Aorta (tissue), 5 donors: ENCODE data around the gene AFDN. TPM values are rescaled to one million over a fixed set of nuclear protein-coding genes. Genes with fewer than 3 reads are reported as not detected.

Source experiments
- ATAC-seq: fragments of 200-7000 bp; cut with Tn5 transposase; one replicate; pipeline ENCODE4 v1.9.1; 2022; ENCODE audit warnings: moderate library complexity; ENCODE audit not compliant: low FRiP score
- DNase-seq, 2 donors: peaks; one replicate each; pipeline ENCODE4 v3.0.0-alpha.2; 2020
- H3K27ac ChIP-seq, 2 donors: one replicate each; pipeline ENCODE4 v1.5.1; 2013; ENCODE audit warnings: low read length in 2 of 2, mild to moderate bottlenecking in 2 of 2, moderate library complexity in 2 of 2, control low read depth in 1 of 2, inconsistent platforms in 1 of 2, low read depth in 1 of 2
- H3K27me3 ChIP-seq, 2 donors: one replicate each; pipeline ENCODE4 v1.6.1; 2013; ENCODE audit warnings: control low read depth in 1 of 2, low read length in 1 of 2, mild to moderate bottlenecking in 1 of 2, moderate library complexity in 1 of 2; ENCODE audit not compliant: insufficient read depth in 2 of 2, control insufficient read depth in 1 of 2
- H3K36me3 ChIP-seq, 2 donors: one replicate each; pipeline ENCODE4 v1.6.1; 2013; ENCODE audit warnings: control low read depth in 1 of 2, low read length in 1 of 2, mild to moderate bottlenecking in 1 of 2; ENCODE audit not compliant: insufficient read depth in 2 of 2, control insufficient read depth in 1 of 2
- H3K4me1 ChIP-seq, 2 donors: one replicate each; pipeline ENCODE4 v1.6.1; 2013; ENCODE audit warnings: low read length in 2 of 2, control low read depth in 1 of 2, mild to moderate bottlenecking in 1 of 2, moderate library complexity in 1 of 2; ENCODE audit not compliant: insufficient read depth in 2 of 2, control insufficient read depth in 1 of 2
- H3K4me3 ChIP-seq, 2 donors: one replicate each; pipeline ENCODE4 v1.5.1; 2013; ENCODE audit warnings: low read length in 2 of 2, control low read depth in 1 of 2, mild to moderate bottlenecking in 1 of 2
- H3K9me3 ChIP-seq: one replicate; pipeline ENCODE4 v1.6.1; 2013; ENCODE audit warnings: mild to moderate bottlenecking, low read length; ENCODE audit not compliant: control insufficient read depth
- WGBS, 2 donors: extraction: QIAGEN DNeasy Blood & Tissue Kit; methylation state at CpG; one replicate each; pipeline ENCODE4 v1.1.7; 2013; 5-methylcytosine and 5-hydroxymethylcytosine counted together
- intact Hi-C, 2 donors: fragments of 100-400 bp; cut with DNase I; formaldehyde crosslinking; loops; one replicate each; pipeline versions ENCODE4 v1.14.2 to v1.15.0; 2022
- polyA plus RNA-seq, 2 donors: library from polyadenylated mRNA; stranded (reverse); fragments of 200-250 nt; gene quantifications; one replicate each; pipeline ENCODE4 v1.2.3, GENCODE V29; 2013
- total RNA-seq, 2 donors: library from RNA; stranded (reverse); fragmentation: NEBNext Ultra II Directional; extraction: Animal tissue kit (Norgen Biotek cat#: 25700); gene quantifications; one replicate each; pipeline ENCODE4 v1.2.1, GENCODE V29; 2021
- donor health status: healthy with polysubstance abuse.
- donor health status: Bipolar disorder and iron deficiency.
- donor health status: DM: no; HTN: no; CAD: no.
- donor health status: DM: no; HTN: no; CAD: no.
- donor health status: DM: yes; HTN: yes; CAD: no.

The AFDN gene
- total and polyA plus RNA-seq, 4 donors = 15.5 to 99.2 (median 47.5) TPM

DNA sequence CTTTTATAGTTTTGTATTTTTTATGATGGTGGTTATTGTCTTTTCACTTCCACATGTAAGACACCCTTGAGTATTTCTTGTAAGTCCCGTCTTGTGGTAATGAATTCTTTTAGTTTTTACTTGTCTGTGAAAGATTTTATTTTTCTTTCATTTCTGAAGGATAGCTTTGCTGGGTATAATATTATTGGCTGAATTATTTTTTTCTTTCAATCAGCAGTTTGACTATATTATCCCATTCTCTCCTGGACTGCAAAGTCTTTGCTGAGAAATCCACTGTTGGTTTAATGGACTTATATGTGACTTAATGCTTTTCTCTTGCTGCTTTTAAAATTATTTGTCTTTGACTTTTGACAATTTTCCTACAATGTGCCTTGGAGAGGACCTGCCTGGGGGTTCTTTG, 184.6 kb downstream of the AFDN start:
- Histone ChIP-seq H3K27me3 (no peaks in the 10 kb centered on the region), H3K4me3 (no peak overlapping the region), H3K27ac (no peak overlapping the region), H3K9me3 (peaks cover 1% of the 10 kb centered on the region), H3K4me1 (no peaks in the 10 kb centered on the region), H3K36me3 (no peaks in the 10 kb centered on the region)
- intact Hi-C loops = no loop called here
- ATAC-seq = no peak
- WGBS, 2 donors = 86 to 93% methylated on average over 1 of the region's 1 CpG
- DNase-seq = no peak

DNA sequence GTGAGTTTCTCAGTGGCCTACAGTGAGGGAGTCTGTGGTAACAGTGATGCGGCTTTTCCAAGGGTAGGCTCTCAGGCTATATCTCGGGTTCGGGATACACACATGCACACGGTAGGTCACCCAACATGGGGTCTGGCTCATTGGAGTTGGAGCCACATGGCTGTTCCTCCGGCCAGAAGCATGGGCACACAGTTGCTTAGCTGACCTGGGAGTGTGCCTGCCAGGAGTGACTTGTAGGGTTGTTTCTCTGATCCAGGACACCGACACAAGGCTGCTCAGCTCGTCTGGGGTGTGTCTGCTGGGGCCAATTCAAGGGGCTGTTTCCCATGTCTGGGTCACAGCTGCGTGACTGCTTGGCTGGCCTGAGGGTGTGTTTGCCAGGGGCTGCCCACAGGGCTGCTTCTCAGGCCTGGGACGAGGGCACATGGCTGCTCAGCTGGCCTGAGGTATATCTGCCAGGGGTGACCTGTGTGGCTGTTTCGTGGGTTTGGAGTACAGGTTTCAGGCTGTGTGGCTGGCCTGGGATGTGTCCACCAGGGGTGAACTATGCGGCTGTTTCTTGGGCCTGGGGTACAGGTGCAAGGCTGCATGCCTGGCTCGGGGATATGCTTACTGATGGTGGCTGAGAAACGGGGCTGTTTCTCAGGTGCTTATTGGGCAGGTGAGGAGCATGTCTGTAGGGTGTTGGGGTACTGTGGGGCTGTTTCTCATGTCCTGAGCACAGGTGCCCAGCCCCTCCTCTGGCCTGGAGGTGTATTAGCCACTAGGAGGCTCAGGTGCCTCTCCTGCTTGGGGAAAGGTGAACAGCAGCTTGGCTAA, 185.9 kb downstream of the AFDN start:
- Histone ChIP-seq H3K36me3 (no peaks in the 10 kb centered on the region), H3K4me1 (no peaks in the 10 kb centered on the region), H3K9me3 (peaks cover 1% of the 10 kb centered on the region), H3K27ac (no peak overlapping the region), H3K27me3 (no peaks in the 10 kb centered on the region), H3K4me3 (no peak overlapping the region)
- WGBS, 2 donors = 87 to 96% methylated on average over 13 of the region's 13 CpGs
- intact Hi-C loops = no loop called here
- peak in 1 of 2 donors; percentile 44 for DNase-seq
- ATAC-seq = no peak

DNA sequence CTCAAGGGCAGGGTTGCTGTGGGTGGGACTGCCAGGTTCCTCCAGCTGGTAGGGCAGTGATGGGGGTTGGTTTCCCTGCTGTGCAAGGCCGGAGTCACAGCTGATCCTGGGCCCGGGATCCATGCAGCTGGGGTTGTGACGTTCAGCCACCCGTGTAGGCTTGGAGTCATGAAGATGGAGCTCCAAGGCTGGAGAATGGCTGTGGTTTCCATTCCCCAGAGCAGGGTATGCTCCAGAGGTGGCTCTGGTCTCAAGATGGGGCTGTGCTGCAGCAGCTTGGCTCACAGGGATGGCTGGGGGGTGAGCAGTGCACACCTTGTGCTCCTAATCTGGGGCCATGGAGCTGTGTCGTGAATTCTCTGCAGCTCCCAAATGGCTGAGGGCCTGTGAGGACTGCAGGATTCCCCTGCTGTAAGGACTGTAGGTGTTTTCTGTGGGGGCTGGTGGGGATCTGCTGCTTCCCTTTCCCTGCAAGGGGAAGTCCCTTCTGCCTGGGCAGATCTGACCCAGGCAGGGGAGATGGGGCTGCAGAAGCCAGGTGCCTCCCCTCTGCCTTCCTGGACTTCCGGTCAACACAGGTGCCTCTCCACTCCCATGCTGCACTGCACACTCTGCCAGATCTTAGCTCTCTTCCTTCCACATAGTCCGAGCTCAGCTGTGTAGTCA, 186.7 kb downstream of the AFDN start:
- WGBS, 2 donors = 87 to 94% methylated on average over 7 of the region's 7 CpGs
- no peak for ATAC-seq
- intact Hi-C loops = no loop called here
- Histone ChIP-seq H3K27ac (no peak overlapping the region), H3K27me3 (no peaks in the 10 kb centered on the region), H3K4me3 (no peak overlapping the region), H3K36me3 (no peaks in the 10 kb centered on the region), H3K9me3 (peaks cover 1% of the 10 kb centered on the region), H3K4me1 (no peaks in the 10 kb centered on the region)
- DNase-seq = peak in 1 of 2 donors; percentile 21

DNA sequence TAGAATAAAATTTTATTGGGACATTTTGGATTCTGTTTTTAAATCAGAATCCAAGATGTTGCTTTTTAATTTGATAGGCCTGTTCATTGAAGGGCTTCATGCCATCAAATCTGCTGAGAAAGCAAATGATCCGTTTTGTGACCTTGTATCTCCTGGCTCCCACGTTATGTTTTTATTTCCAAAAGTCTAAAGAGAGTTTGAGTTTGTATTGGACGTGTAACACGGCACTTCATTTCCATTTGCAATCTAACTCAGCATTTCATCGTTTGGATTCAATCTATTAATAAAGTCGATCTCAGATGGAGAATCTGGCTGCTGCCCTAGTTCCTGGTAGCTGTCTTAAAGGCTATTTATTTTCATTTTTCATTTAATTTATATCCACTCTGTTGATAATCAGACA, 187.7 kb downstream of the AFDN start:
- Histone ChIP-seq H3K4me1 (no peaks in the 10 kb centered on the region), H3K27ac (no peak overlapping the region), H3K9me3 (peaks cover 1% of the 10 kb centered on the region), H3K4me3 (no peak overlapping the region), H3K27me3 (peaks cover 0 to under 1% of the 10 kb centered on the region in 2 donors), H3K36me3 (no peaks in the 10 kb centered on the region)
- ATAC-seq (no peak), DNase-seq (no peak)
- 1 to 5% methylated on average over 6 of the region's 6 CpGs for WGBS, 2 donors
- intact Hi-C loops = no loop called here

DNA sequence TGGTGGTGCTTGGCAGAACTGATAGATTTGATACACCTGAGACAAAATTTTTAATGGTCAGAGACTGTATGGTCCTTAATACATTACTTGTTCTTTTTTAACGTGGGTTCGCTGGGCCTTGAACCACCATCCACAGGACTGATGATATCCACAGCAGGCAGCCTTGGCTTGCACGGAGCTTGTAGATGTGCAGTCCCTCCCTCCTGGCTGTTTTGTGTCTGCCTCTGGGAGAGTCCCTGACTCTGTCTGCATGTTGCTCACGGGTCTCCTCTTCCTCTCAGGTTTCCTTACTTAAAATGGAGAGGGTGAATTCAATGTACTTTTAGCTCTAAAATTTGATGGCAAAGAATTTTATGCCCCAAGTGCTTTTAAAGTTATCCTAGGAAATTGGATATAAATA, 188.3 kb downstream of the AFDN start:
- Histone ChIP-seq H3K9me3 (peaks cover 3% of the 10 kb centered on the region), H3K27ac (no peak overlapping the region), H3K27me3 (peaks cover 0 to 2% of the 10 kb centered on the region in 2 donors), H3K4me3 (no peak overlapping the region), H3K36me3 (no peaks in the 10 kb centered on the region), H3K4me1 (no peaks in the 10 kb centered on the region)
- DNase-seq (no peak), ATAC-seq (no peak)
- intact Hi-C loops = no loop called here
- WGBS, 2 donors = 81 to 92% methylated on average over 4 of the region's 4 CpGs

DNA sequence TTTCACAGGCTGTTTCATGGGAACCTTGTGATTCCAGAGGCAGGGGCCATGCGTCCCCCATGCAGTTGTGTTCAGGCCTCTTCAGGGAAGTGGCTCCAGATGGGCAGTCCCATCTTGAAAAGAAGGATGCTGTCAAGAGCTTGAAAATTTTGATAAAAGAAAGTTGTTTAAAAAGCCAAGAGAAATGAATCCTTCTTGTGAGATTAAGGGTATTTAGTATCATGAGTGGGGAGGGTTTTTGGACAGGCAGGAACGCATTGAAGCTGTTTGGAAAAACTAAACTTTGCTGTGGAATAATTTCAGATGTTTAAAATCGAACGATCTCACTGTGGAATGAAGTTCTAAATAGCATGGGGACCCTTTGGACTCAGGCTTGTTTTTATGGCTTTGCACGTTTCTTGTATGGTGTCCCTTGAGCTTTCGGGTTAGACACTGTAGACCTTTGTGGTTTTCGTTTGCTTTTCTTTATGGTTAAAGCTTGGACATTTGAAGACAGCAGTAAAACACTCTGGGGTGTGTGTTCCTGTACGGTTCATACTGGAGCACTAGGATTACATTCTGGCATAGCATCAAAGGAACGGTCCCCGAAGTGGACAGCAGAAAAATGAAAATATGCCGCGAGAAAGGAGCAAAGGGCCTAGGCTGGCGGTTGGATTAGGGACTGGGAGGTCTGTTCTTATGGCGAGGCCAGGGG, 188.9 kb downstream of the AFDN start:
- DNase-seq = no peak
- Histone ChIP-seq H3K36me3 (no peaks in the 10 kb centered on the region), H3K27ac (no peak overlapping the region), H3K4me3 (no peak overlapping the region), H3K27me3 (peaks cover 0 to 2% of the 10 kb centered on the region in 2 donors), H3K4me1 (no peaks in the 10 kb centered on the region), H3K9me3 (peaks cover 3% of the 10 kb centered on the region)
- no peak for ATAC-seq
- intact Hi-C loops = no loop called here
- 85 to 89% methylated on average over 14 of the region's 14 CpGs for whole genome bisulfite sequencing, 2 donors

DNA sequence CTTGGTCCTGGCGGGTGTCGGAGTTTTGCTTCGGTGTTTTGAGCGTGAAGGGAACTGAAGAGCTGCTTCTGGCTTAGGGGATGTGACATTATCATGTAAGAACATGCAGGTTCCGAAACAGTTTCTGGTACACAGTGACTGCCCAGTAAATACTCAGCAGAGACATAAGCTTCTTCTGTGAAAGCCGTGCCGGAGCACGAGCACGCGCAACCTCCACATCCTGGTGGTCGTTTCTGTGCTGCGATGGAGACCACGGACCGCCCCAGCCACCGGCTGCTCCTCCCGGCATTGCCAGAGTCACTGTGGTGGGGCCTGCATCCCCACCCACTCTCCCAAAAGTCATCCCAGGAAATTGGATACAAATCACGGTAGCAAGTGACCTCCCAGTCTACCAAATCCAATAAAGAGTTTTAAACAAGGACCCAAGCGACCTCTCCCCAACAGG, 189.5 kb downstream of the AFDN start:
- Histone ChIP-seq H3K27ac (no peak overlapping the region), H3K4me3 (no peak overlapping the region), H3K4me1 (no peaks in the 10 kb centered on the region), H3K36me3 (no peaks in the 10 kb centered on the region), H3K27me3 (peaks cover 0 to 2% of the 10 kb centered on the region in 2 donors), H3K9me3 (peaks cover 3% of the 10 kb centered on the region)
- ATAC-seq = no peak
- no peak for DNase-seq
- intact Hi-C loops = no loop called here
- WGBS, 2 donors = 96 to 97% methylated on average over 18 of the region's 18 CpGs

DNA sequence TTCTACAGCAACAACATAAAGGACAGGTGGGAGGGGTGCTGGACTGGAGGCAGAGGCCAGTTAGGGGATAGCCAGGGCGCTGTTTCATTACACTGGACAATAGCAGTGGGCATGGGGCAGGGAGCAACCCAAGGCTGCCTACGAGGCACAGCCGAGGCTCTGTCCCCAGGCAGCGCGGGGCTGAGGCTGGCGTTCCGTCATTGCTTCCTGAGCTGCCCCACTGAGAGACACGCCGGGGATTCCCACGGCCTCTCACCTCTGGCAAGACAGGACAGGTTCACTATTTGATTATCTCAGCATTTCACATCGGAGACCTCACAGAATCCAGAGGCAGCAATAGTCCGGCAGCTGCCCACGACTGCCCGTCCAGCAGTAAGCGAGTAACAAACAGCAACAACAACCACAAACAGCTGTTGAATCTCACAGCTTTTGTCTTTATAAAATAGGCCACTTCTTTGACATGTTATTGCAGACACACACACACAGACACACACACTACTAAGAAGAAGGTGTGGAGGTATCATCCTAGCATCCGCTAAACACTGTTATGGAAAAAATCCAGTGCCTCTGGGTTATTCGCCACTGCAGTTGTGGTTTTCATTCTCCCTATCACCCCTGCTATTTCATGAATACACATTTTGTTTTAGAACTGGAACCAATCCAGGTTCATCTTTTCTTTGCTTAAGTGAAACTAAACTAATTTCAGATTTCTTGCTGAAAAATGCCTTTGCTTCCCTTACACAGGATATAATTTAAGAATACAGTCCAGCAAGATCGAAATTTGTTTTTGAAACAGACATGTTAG, 190.2 kb downstream of the AFDN start:
- Histone ChIP-seq H3K9me3 (peaks cover 3% of the 10 kb centered on the region), H3K27me3 (peaks cover 0 to 2% of the 10 kb centered on the region in 2 donors), H3K27ac (no peak overlapping the region), H3K4me1 (no peaks in the 10 kb centered on the region), H3K36me3 (no peaks in the 10 kb centered on the region), H3K4me3 (no peak overlapping the region)
- ATAC-seq (peak; percentile 24), DNase-seq (no peak)
- intact Hi-C loops = no loop called here
- 86 to 90% methylated on average over 18 of the region's 18 CpGs for WGBS, 2 donors
